ENCODE data around the gene MIPEP.

- no peak for TF ChIP-seq CTCF (IDR thresholded peaks at IDR 0.05)
- no peak for TF ChIP-seq POLR2A (IDR thresholded peaks at IDR 0.05)
Observed at GRCh38 chr13:23710366-23710765, 178.8 kb downstream of the MIPEP start.

Measured in esophagus squamous epithelium (tissue), 4 donors.